Suprapubic skin (tissue), 4 donors: ENCODE data around the gene PRKCE.

Experiments
- EP300 ChIP-seq: sonication (generic); formaldehyde crosslinking; IDR thresholded peaks from one replicate; pipeline ENCODE4 v1.6.1; 2017; ENCODE audit warnings: antibody characterized with exemption
- POLR2A ChIP-seq, 2 donors: fragments of 450-650 bp; IDR thresholded peaks; one replicate each; pipeline ENCODE4 v1.6.1; 2017; ENCODE audit warnings: antibody characterized with exemption in 2 of 2, mild to moderate bottlenecking in 2 of 2, moderate library complexity in 2 of 2
- POLR2AphosphoS5 ChIP-seq, 3 donors: sonication (generic); formaldehyde crosslinking; IDR thresholded peaks; one replicate each; pipeline ENCODE4 v1.6.1; 2017; ENCODE audit warnings: antibody characterized with exemption in 3 of 3
- TF ChIP-seq, protein P1 (sequence below), 2 donors: fragments of 200-600 bp in 1 of 2; fragments of 450-650 bp in 1 of 2; sonication (generic) in 1 of 2; IDR thresholded peaks; one replicate each; pipeline ENCODE4 v1.5.1; 2016 to 2019; ENCODE audit warnings: antibody characterized with exemption in 2 of 2, mild to moderate bottlenecking in 1 of 2, moderate library complexity in 1 of 2

GRCh38 chr2:45700407-45701013, 49.0 kb downstream of the PRKCE start:
- TF ChIP-seq POLR2AphosphoS5 (IDR thresholded peaks at IDR 0.05) (no peak), POLR2A (IDR thresholded peaks at IDR 0.05) (no peak), EP300 (no peak)
- TF ChIP-seq, protein P1, sequence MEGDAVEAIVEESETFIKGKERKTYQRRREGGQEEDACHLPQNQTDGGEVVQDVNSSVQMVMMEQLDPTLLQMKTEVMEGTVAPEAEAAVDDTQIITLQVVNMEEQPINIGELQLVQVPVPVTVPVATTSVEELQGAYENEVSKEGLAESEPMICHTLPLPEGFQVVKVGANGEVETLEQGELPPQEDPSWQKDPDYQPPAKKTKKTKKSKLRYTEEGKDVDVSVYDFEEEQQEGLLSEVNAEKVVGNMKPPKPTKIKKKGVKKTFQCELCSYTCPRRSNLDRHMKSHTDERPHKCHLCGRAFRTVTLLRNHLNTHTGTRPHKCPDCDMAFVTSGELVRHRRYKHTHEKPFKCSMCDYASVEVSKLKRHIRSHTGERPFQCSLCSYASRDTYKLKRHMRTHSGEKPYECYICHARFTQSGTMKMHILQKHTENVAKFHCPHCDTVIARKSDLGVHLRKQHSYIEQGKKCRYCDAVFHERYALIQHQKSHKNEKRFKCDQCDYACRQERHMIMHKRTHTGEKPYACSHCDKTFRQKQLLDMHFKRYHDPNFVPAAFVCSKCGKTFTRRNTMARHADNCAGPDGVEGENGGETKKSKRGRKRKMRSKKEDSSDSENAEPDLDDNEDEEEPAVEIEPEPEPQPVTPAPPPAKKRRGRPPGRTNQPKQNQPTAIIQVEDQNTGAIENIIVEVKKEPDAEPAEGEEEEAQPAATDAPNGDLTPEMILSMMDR (IDR thresholded peaks at IDR 0.05) = no peak
